HEK293T (cell line): Measurements from ENCODE around the gene VIT.

Experiments used
- CTCF ChIA-PET: fragments of 350-600 bp; formaldehyde crosslinking; extraction: SDS; loops from one replicate; lab custom pipeline; 2021; ENCODE audit warnings: antibody characterized with exemption, inconsistent platforms; lab: Yijun Ruan, JAX
- POLR2A ChIA-PET: fragments of 350-600 bp; formaldehyde crosslinking; extraction: SDS; loops from one replicate; lab custom pipeline; 2020; ENCODE audit warnings: antibody characterized with exemption, inconsistent platforms; lab: Yijun Ruan, JAX
- DNase-seq: peaks from one replicate; pipeline ENCODE4 v3.0.0; 2012; ENCODE audit warnings: mixed read lengths; ENCODE audit errors: extremely low spot score
- ARNT ChIP-seq: fragments of 450-650 bp; IDR thresholded peaks from 2 replicates; pipeline ENCODE4 v1.6.1; 2017; ENCODE audit warnings: mild to moderate bottlenecking
- CTBP1 ChIP-seq: fragments of 450-650 bp; IDR thresholded peaks from 2 replicates; pipeline ENCODE4 v1.6.1; 2016; ENCODE audit warnings: borderline replicate concordance
- ELF4 ChIP-seq: fragments of 450-650 bp; IDR thresholded peaks from 2 replicates; pipeline ENCODE4 v1.6.1; 2017; ENCODE audit warnings: antibody characterized with exemption
- FOXA1 ChIP-seq: fragments of 450-650 bp; IDR thresholded peaks from 2 replicates; pipeline ENCODE4 v1.6.1; 2016; ENCODE audit warnings: mild to moderate bottlenecking
- FOXK2 ChIP-seq: fragments of 450-650 bp; IDR thresholded peaks from 2 replicates; pipeline ENCODE4 v1.6.1; 2016; ENCODE audit warnings: mild to moderate bottlenecking
- FOXM1 ChIP-seq: fragments of 450-650 bp; IDR thresholded peaks from 2 replicates; pipeline ENCODE4 v1.6.1; 2017; ENCODE audit warnings: mild to moderate bottlenecking, borderline replicate concordance
- HDGF ChIP-seq: fragments of 450-650 bp; IDR thresholded peaks from 2 replicates; pipeline ENCODE4 v1.6.1; 2017; ENCODE audit warnings: antibody characterized with exemption, borderline replicate concordance
- L3MBTL2 ChIP-seq: fragments of 450-650 bp; conservative IDR thresholded peaks from 2 replicates; pipeline ENCODE4 v1.6.1; 2016; ENCODE audit warnings: mild to moderate bottlenecking
- LEF1 ChIP-seq: fragments of 450-650 bp; IDR thresholded peaks from 2 replicates; pipeline ENCODE4 v1.6.1; 2017; ENCODE audit warnings: mild to moderate bottlenecking, borderline replicate concordance
- NFRKB ChIP-seq: fragments of 450-650 bp; IDR thresholded peaks from 2 replicates; pipeline ENCODE4 v1.6.1; 2016; ENCODE audit warnings: mild to moderate bottlenecking, moderate library complexity
- SUZ12 ChIP-seq: fragments of 450-650 bp; IDR thresholded peaks from 2 replicates; pipeline ENCODE4 v1.6.1; 2016; ENCODE audit warnings: mild to moderate bottlenecking
- TARDBP ChIP-seq: fragments of 450-650 bp; IDR thresholded peaks from 2 replicates; pipeline ENCODE4 v1.6.1; 2016
- ZNF384 ChIP-seq: fragments of 450-650 bp; IDR thresholded peaks from 2 replicates; pipeline ENCODE4 v1.6.1; 2016
- TF ChIP-seq, protein P1 (sequence below): fragments of 450-650 bp; IDR thresholded peaks from 2 replicates; pipeline ENCODE4 v1.6.1; 2016

The VIT gene

GRCh38 chr2:36858551-36859365 lies 162.3 kb downstream of the VIT start:
- POLR2A ChIA-PET, result no interaction called here
- no peak for TF ChIP-seq FOXM1
- no peak for TF ChIP-seq ARNT
- TF ChIP-seq, protein P1, sequence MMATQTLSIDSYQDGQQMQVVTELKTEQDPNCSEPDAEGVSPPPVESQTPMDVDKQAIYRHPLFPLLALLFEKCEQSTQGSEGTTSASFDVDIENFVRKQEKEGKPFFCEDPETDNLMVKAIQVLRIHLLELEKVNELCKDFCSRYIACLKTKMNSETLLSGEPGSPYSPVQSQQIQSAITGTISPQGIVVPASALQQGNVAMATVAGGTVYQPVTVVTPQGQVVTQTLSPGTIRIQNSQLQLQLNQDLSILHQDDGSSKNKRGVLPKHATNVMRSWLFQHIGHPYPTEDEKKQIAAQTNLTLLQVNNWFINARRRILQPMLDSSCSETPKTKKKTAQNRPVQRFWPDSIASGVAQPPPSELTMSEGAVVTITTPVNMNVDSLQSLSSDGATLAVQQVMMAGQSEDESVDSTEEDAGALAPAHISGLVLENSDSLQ, result no peak
- no peak for TF ChIP-seq SUZ12
- TF ChIP-seq FOXA1, result no peak
- no peak for TF ChIP-seq HDGF
- no peak for TF ChIP-seq TARDBP
- TF ChIP-seq NFRKB, result no peak
- no peak for DNase-seq
- CTCF ChIA-PET, result no interaction called here

- ChIA-PET POLR2A (no interaction called here), CTCF (no interaction called here)
- TF ChIP-seq, protein P1, result no peak
- TF ChIP-seq SUZ12 (no peak), HDGF (no peak), ARNT (no peak), L3MBTL2 (no peak), LEF1 (no peak), ZNF384 (no peak), FOXA1 (no peak), ELF4 (no peak), CTBP1 (no peak), FOXM1 (no peak)
- no peak for DNase-seq
Measured at GRCh38 chr2:36859366-36859792, 162.9 kb downstream of the VIT start.

DNA sequence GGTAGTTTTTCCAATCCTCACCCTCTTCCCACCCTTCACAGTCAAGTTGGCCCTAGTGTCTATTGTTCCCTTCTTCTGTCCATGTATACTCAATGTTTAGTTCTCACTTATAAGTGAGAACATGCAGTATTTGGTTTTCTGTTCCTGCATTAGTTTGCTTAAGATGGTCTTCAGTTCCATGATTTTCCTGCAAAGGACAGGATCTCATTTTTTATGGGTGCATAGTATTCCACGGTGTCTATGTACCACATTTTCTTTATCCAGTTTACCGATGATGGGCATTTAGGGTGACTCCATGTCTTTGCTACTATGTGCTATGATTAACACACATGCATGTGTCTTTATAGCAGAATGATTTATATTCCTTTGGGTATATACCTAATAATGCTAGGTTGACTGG lies 165.4 kb downstream of the VIT start:
- TF ChIP-seq SUZ12 (no peak), ARNT (no peak), CTBP1 (no peak), FOXM1 (no peak), ZNF384 (no peak), TARDBP (no peak), FOXK2 (no peak), LEF1 (no peak), ELF4 (no peak), HDGF (no peak)
- POLR2A ChIA-PET, result no interaction called here
- CTCF ChIA-PET, result no interaction called here
- no peak for DNase-seq
